ENCODE data around the gene STARD13.

STARD13 gene

DNA sequence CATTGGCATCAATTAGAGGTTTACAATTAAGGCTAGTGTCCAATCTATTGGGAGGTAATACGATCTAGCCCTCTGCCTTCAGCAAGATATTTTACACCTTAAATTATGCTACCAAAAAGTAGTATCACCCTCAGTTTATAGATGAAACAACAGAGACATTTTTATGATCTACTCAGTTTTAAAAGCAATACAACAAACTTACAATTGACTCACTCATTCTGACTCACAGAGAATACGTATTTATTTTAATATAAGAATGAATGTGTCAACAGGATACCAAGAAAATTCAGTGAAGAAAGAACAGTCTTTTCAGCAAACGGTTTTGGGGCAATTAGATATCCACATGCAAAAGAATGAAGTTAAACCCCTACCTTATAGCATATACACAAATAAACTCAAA lies 32.5 kb upstream of the STARD13 start:
- DNase-seq (ENCODE audit: low read depth in 1 of 2, low spot score in 1 of 2) = no peak
- Histone ChIP-seq H3K4me3 (replicated peaks; ENCODE audit: insufficient read depth, low read length) (no peak overlapping the region), H3K27ac (replicated peaks) (no peak overlapping the region), H3K27me3 (ENCODE audit: insufficient read depth, poor library complexity, severe bottlenecking) (no peaks in the 10 kb centered on the region)
- TF ChIP-seq GABPA (IDR thresholded peaks at IDR 0.05; ENCODE audit: low read depth) = no peak
- no peak for TF ChIP-seq POLR2AphosphoS5 (IDR thresholded peaks at IDR 0.05; ENCODE audit: low read depth)
- TF ChIP-seq, protein P1, sequence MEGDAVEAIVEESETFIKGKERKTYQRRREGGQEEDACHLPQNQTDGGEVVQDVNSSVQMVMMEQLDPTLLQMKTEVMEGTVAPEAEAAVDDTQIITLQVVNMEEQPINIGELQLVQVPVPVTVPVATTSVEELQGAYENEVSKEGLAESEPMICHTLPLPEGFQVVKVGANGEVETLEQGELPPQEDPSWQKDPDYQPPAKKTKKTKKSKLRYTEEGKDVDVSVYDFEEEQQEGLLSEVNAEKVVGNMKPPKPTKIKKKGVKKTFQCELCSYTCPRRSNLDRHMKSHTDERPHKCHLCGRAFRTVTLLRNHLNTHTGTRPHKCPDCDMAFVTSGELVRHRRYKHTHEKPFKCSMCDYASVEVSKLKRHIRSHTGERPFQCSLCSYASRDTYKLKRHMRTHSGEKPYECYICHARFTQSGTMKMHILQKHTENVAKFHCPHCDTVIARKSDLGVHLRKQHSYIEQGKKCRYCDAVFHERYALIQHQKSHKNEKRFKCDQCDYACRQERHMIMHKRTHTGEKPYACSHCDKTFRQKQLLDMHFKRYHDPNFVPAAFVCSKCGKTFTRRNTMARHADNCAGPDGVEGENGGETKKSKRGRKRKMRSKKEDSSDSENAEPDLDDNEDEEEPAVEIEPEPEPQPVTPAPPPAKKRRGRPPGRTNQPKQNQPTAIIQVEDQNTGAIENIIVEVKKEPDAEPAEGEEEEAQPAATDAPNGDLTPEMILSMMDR (IDR thresholded peaks at IDR 0.05; ENCODE audit: insufficient read depth, low read length) = no peak
- no peak for TF ChIP-seq SPI1 (IDR thresholded peaks at IDR 0.05; ENCODE audit: borderline replicate concordance, low read depth)
- TF ChIP-seq, protein P2, sequence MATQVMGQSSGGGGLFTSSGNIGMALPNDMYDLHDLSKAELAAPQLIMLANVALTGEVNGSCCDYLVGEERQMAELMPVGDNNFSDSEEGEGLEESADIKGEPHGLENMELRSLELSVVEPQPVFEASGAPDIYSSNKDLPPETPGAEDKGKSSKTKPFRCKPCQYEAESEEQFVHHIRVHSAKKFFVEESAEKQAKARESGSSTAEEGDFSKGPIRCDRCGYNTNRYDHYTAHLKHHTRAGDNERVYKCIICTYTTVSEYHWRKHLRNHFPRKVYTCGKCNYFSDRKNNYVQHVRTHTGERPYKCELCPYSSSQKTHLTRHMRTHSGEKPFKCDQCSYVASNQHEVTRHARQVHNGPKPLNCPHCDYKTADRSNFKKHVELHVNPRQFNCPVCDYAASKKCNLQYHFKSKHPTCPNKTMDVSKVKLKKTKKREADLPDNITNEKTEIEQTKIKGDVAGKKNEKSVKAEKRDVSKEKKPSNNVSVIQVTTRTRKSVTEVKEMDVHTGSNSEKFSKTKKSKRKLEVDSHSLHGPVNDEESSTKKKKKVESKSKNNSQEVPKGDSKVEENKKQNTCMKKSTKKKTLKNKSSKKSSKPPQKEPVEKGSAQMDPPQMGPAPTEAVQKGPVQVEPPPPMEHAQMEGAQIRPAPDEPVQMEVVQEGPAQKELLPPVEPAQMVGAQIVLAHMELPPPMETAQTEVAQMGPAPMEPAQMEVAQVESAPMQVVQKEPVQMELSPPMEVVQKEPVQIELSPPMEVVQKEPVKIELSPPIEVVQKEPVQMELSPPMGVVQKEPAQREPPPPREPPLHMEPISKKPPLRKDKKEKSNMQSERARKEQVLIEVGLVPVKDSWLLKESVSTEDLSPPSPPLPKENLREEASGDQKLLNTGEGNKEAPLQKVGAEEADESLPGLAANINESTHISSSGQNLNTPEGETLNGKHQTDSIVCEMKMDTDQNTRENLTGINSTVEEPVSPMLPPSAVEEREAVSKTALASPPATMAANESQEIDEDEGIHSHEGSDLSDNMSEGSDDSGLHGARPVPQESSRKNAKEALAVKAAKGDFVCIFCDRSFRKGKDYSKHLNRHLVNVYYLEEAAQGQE (IDR thresholded peaks at IDR 0.05; ENCODE audit: insufficient replicate concordance, low read depth) = no peak

DNA sequence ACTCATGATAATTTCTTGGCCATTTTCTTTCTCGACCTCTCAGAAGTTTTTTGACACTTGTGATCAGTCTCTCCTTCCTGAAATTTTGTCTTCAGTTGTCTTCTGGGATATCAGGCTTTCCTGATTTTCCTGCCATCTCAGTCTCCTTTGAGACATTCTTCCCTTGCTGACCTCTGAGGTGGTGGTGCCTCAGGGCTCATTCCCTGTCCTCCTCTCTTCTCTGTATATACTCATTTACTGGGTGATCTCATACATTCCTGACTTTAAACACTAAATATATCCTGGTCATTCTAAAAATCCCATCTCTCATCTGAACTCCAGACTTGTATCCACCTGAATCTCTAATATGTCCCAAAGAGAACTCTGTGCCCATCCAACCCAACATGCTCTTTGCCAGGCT lies 31.3 kb upstream of the STARD13 start:
- Histone ChIP-seq H3K27me3 (ENCODE audit: insufficient read depth, poor library complexity, severe bottlenecking) (no peaks in the 10 kb centered on the region), H3K4me3 (replicated peaks; ENCODE audit: insufficient read depth, low read length) (no peak overlapping the region), H3K27ac (replicated peaks) (no peak overlapping the region)
- DNase-seq (ENCODE audit: low read depth in 1 of 2, low spot score in 1 of 2) = no peak
- no peak for TF ChIP-seq SPI1 (IDR thresholded peaks at IDR 0.05; ENCODE audit: borderline replicate concordance, low read depth)
- TF ChIP-seq, protein P2 (IDR thresholded peaks at IDR 0.05; ENCODE audit: insufficient replicate concordance, low read depth) = no peak
- TF ChIP-seq, protein P1 (IDR thresholded peaks at IDR 0.05; ENCODE audit: insufficient read depth, low read length) = no peak
- TF ChIP-seq POLR2AphosphoS5 (IDR thresholded peaks at IDR 0.05; ENCODE audit: low read depth) = no peak
- no peak for TF ChIP-seq GABPA (IDR thresholded peaks at IDR 0.05; ENCODE audit: low read depth)

DNA sequence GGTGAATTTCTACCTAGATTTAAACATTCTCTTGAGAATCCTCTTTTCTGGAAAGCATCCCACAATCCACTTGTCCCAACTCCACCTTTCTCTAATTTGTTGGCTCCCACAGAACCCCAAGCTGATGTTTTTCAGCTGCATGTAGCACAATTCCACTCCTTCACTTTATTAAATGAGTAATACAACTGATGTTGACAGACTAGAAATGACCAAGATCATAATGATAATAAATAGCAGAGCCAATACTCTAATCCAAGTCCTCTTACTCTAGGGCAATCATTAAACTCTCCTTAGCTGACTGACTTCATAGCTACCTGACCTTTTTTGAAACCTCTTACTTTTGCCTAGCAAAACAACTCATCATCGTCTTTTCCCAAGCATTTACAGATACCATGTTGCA lies 27.9 kb upstream of the STARD13 start:
- Histone ChIP-seq H3K4me3 (replicated peaks; ENCODE audit: insufficient read depth, low read length) (no peak overlapping the region), H3K27me3 (ENCODE audit: insufficient read depth, poor library complexity, severe bottlenecking) (no peaks in the 10 kb centered on the region), H3K27ac (replicated peaks) (no peak overlapping the region)
- TF ChIP-seq, protein P1 (IDR thresholded peaks at IDR 0.05; ENCODE audit: insufficient read depth, low read length) = no peak
- TF ChIP-seq POLR2AphosphoS5 (IDR thresholded peaks at IDR 0.05; ENCODE audit: low read depth) = no peak
- TF ChIP-seq SPI1 (IDR thresholded peaks at IDR 0.05; ENCODE audit: borderline replicate concordance, low read depth) = no peak
- TF ChIP-seq, protein P2 (IDR thresholded peaks at IDR 0.05; ENCODE audit: insufficient replicate concordance, low read depth) = no peak
- no peak for TF ChIP-seq GABPA (IDR thresholded peaks at IDR 0.05; ENCODE audit: low read depth)
- no peak for DNase-seq (ENCODE audit: low read depth in 1 of 2, low spot score in 1 of 2)
